GM19455 (cell line): Measurements from ENCODE around the gene P4HB.

Source experiments
- ATAC-seq: cut with Tn5 transposase; IDR thresholded peaks from one replicate; pipeline ENCODE4 v1.9.1; 2021; ENCODE audit not compliant: unreplicated experiment

P4HB gene

GRCh38 chr17:81813371-81813684 lies 47.0 kb downstream of the P4HB start:
- ATAC-seq: no peak

- ATAC-seq: no peak
These were observed 47.6 kb downstream of the P4HB start for GRCh38 chr17:81812571-81813370.

DNA sequence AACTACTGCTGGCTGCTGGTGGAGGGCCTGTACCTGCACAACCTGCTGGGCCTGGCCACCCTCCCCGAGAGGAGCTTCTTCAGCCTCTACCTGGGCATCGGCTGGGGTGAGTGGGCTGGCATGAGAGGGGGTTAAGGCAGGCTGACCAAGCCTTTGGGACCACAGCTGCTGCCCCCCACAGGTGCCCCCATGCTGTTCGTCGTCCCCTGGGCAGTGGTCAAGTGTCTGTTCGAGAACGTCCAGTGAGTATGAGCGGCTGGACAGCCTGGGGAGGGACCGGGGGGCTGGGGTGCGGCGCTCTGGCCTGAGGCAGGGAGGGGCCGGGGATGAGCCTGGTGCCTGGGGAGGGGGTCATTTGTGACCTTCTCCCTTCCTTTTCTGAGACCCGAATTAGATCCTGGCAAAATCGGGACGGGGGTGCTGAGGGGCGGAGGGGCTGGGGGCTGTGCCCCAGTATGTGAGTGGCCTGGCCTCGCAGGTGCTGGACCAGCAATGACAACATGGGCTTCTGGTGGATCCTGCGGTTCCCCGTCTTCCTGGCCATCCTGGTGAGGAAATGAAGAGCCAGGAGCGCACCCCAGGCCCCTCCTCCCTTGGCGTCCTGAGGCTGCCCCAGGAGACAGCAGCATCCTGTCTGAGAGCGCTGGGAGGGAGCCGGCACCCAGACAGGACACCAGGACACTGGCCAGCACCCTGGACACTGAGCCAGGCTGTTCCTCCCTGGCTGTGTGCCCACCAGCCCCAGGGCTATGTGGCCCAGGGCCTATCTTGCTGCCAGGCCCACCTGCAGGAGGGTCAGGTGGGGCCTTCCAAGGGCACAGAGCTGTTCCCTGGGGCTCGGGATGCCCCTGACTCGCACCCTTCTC lies 48.4 kb downstream of the P4HB start:
- no peak for ATAC-seq

- no peak for ATAC-seq
These were observed 49.2 kb downstream of the P4HB start for GRCh38 chr17:81810892-81811704.

DNA sequence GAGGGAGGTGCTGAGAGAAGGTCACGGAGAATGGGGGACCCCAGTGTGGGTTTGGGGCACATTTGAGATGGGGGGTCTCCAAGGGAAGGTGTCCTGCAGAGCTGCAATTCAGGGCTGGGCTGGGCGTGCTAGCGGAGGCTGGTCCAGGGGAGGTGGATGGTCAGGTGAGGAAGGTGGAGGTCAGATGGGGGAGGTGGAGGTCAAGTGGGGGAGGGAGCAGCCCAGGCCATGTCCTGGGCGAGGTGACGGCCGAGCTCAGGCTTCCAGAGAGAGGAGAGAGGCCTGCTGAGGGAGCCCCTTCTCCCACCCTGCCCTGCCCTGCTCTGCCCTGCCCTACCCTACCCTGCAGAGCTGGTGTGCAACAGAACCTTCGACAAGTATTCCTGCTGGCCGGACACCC lies 49.9 kb downstream of the P4HB start:
- ATAC-seq: no peak

DNA sequence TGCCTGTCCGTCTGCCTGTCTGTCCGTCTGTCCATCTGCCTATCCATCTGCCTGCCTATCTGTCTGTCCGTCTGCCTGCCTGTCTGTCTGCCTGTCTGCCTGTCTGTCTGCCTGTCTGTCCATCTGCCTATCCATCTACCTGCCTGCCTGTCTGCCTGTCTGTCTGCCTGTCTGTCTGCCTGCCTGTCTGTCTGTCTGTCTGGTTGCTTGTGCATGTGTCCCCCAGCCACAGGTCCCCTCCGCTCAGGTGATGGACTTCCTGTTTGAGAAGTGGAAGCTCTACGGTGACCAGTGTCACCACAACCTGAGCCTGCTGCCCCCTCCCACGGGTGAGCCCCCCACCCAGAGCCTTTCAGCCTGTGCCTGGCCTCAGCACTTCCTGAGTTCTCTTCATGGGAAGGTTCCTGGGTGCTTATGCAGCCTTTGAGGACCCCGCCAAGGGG lies 50.8 kb downstream of the P4HB start:
- no peak for ATAC-seq

DNA sequence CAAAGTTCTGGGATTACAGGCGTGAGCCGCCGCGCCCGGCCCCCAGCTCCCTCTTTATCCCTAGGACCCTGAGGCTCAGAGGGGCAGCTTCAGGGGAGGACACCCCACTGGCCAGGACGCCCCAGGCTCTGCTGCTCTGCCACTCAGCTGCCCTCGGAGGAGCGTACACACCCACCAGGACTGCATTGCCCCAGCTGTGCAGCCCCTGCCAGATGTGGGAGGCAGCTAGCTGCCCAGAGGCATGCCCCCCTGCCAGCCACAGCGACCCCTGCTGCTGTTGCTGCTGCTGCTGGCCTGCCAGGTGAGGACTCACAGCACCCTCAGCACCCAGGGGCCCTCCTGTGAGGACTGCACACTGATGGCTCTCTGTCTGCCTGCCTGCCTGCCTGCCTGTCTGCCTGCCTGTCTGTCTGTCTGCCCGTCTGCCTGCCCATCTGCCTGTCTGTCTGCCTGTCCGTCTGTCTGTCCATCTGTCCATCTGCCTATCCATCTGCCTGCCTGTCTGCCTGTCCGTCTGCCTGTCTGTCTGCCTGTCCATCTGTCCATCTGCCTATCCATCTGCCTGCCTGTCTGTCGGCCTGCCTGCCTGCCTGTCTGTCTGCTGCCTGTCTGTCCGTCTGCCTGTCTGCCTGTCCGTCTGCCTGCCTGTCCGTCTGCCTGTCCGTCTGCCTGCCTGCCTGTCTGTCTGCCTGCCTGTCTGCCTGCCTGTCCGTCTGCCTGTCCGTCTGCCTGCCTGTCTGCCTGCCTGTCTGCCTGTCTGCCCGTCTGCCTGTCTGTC lies 51.4 kb downstream of the P4HB start:
- no peak for ATAC-seq

GRCh38 chr17:81807839-81808238 lies 52.5 kb downstream of the P4HB start:
- no peak for ATAC-seq

GRCh38 chr17:81807210-81807719 lies 53.1 kb downstream of the P4HB start:
- no peak for ATAC-seq

- no peak for ATAC-seq
These were observed 53.7 kb downstream of the P4HB start for GRCh38 chr17:81806461-81807209.

- no peak for ATAC-seq
These were observed 54.5 kb downstream of the P4HB start for GRCh38 chr17:81805707-81806460.

GRCh38 chr17:81804559-81805399 lies 55.6 kb downstream of the P4HB start:
- ATAC-seq: no peak

DNA sequence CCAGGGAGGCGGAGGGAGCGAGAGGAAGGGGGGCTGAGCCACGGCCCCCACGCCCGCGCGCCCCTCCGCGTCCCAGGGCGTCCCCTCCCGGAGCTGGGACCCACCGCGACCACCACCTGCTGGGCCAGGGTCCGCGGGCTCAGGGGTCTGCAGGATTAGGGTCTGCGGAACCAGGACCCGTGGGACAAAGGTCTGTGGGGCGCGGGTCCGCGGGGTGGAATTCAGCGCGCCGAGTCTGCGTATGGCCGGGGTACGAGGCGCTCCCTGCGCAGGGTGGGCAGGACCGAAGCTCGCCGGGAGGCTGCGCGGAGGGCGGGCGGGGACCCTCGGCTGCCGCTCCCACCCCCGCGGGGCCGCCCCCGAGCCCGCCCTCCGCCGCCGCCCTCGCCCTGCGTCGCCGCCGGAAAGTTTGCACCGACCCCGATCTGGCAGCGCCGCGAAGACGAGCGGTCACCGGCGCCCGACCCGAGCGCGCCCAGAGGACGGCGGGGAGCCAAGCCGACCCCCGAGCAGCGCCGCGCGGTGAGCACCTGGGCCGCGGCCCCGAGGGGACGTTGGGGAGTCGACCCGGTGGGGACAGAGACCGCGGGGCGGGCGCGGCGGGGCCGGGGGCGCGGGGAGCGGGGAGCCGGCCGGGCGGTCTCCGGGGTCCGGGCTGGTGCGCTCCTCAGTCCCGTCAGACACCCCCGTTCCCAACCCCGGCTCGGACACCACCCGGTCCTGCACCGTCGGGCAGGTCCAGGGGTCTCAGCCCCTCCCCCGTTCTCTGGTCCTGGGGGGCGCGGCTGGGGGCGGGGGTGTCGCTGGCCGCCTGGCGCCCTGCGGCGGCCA lies 56.4 kb downstream of the P4HB start, which contains the start of gene GCGR:
TSS of gene GCGR (plus strand) at position 423 of the 831 bp plus-strand sequence. CDS start 4,869 bp downstream, outside the sequence.
- no peak for ATAC-seq

DNA sequence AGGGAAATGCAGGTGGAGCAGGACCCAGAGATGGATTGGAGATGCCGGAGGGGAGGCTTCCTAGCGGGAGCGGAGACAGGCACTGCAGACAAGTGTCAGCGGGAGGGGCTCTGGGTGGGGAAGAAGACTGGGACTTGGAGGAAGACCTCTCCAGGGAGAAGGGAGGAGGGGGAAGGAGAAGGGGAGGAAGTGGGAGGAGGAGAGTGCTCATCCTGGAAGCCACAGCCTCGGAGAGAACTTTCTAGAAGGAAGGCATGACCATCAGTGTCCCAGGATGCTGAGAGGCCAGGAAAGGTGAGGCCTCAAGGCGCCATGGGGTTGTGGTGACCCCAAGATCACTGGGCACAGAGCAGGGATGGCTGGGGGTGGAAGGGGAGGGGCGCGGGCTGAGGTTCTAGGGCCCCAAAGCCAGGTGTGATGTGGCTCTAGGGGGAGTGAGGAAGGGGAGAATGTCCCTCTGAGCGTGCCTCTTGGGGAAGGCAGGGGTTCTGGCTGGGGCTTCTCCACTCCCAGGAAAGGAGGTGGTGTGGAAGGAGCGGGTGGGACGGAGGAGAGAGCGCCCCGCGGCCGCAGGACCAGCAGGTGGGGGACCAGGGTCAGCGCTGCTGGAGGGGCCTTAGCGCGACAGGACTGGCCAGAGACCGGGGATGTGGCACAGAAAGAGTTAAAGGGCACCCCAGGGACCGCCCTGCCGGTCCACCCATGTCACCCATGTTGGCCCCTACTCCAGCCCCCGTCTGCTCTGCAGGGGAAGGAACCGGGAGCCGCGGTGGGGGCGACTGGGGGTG lies 57.3 kb downstream of the P4HB start:
- no peak for ATAC-seq

DNA sequence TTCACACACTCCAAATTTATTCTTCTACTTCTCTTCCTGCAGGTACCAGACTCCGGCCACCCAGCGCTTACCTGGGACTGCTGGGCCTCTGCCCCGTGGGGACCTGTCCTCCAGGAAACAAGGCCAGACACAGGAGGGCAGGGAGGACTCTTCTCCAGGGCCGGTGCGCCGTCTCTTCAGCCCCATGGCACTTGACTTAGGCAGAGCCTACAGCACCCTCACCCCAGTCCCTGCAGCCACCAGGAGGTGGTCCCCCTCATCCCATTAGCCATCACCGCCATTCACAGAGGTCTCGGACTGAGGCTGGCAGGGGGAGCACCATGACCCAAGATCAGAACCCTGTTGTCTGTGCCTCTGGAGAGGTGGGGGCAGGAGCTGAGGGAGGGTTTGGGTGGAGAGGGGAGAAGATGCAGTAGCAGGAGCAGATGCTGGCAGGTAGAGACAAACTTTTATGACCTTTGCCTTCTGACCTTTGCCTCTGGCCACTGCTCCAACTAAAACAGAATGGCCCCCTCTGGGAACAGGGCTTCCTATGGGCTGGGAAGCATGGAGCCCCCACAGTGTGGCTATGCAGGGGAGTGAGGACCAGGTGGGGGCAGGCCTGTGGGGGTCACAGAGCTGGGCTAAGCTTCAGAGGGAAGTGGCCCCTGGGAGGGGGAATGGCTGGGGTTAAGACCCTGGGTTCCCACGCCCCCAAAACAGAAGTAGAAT lies 58.1 kb downstream of the P4HB start:
- ATAC-seq: no peak

GRCh38 chr17:81801327-81801726 lies 59.0 kb downstream of the P4HB start:
- no peak for ATAC-seq
